GM18508 (cell line): ENCODE data around the gene CYP46A1.
"Not testable (repeated sequence)": the region's sequence is repeated elsewhere in the genome, so short reads cannot be mapped to it uniquely, and the experiment has no call there.

Experiments used
- ATAC-seq: cut with Tn5 transposase; IDR thresholded peaks from one replicate; pipeline ENCODE4 v1.9.1; 2021; ENCODE audit warnings: moderate number of reproducible peaks; ENCODE audit not compliant: insufficient read depth, unreplicated experiment

Gene CYP46A1

DNA sequence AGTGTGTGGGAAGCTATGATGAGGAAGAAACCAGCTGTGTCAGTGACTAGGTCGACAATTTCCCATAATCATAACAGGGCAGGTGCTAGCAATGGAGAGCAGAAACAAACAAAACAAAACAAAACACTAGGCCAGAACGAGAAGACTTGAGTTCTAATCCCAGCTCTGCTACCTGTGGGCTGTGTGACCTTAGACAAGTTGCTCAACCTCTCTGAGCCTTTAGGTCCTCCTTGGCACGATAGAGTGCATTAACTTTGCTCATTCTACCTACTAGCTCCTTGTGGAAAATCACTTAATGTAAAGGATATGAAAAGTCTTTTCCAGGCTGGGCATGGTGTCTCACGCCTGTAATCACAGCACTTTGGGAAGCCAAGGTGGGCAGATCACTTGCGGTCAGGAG, 27.9 kb upstream of the CYP46A1 start:
- no peak for ATAC-seq

DNA sequence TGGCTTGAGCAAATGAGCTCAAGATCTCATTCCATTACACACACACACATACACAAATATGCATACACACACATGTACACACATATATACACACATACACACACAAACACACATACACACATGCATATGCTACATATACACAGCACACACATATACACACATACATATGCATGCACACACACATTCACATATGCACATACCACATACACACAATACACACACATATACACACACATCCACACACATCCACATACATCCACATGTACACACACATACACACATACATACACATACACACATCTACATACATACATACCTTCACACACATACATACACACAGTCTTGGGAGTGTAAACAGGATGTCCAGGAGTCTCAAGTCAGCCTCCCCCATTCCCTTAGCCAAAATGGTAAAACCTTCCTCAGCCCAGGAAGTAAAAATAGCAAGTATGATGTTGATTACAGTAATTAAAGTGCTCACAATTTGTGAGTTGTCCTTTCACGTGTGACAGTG, 26.4 kb upstream of the CYP46A1 start:
- ATAC-seq: no peak

DNA sequence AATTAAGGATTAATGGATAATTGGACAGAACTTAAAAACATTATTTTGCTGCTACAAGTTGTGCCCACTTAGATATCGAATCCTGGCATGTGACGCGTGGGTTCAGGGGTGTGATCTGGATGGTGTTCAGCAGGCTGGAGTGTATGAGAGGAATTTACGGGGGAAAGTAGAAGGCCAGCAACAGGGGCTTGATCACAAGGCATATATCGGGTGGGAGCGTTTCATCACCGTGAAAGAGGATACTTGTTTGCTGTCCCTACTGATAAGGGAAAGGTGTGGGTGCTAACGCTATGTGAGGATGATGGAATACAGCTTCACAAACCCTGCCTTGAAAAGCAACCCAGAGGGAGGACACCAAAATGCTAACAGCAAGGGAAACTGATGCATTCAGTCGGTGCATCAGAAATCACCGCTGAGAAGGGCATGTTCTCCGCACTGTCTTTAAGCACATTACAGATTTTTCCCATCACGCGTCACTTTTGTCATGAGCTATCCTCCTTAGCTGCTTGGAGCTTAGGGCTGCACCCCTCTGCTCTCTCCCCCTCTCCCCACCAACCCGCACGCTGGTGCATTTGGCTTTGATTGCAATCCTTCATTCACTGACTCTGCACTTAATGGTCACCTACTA, 25.8 kb upstream of the CYP46A1 start:
- no peak for ATAC-seq

DNA sequence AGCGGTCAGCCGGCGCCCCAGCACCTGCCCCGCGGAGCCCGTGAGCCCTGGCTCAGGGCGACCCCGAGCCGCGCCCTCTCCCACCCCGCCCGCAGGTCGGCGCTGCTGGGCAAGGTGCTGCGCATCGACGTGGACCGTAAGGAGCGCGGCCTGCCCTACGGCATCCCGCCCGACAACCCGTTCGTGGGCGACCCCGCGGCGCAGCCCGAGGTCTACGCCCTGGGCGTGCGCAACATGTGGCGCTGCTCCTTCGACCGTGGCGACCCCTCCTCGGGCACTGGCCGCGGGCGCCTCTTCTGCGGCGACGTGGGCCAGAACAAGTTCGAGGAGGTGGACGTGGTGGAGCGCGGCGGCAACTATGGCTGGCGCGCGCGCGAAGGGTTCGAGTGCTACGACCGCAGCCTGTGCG, 24.8 kb upstream of the CYP46A1 start:
- ATAC-seq: no peak

DNA sequence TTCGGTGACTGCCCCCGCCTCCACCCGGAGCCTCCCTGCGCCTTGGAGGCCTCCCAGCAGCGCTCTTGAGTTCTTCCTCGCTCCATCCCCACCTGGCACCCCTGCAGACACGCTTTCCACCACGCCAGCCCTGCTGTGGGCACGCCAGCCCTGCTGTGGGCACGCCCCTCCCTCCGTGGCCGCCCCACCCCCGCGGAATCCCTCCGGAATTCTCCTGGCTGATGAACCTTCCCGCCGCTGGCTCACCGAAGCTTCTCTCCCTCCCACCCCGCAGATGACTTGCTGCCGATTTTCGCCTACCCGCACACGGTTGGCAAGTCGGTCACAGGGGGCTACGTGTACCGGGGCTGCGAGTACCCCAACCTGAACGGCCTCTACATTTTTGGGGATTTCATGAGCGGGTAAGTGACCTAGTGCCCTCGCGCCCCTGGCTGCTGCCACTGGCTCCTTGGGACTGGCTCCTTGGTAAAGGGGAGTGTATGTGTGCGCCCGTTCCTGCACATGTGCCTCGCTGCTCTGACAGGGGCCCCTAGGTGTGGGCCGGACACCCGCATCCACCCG, 24.0 kb upstream of the CYP46A1 start:
- ATAC-seq: no peak

- ATAC-seq: no peak
These were observed 23.3 kb upstream of the CYP46A1 start for GRCh38 chr14:99660794-99661193.

DNA sequence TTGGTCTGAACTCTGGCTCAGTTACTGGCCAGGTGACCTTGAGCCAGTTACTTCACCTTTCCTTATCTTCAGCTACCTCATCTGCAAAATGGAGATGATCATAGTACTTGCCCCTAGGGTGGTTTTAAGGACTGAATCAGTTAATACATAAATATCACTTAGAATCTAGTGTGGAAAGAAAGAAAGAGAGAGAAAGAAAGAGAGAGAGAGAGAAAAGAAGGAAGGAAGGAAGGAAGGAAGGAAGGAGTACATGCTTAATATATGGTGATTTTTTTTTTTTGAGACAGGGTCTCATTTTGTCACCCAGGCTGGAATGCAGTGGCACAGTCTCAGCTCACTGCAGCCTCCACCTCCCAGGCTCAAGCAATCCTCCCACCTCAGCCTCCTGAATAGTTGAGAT, 22.9 kb upstream of the CYP46A1 start:
- not testable (repeated sequence) for ATAC-seq

DNA sequence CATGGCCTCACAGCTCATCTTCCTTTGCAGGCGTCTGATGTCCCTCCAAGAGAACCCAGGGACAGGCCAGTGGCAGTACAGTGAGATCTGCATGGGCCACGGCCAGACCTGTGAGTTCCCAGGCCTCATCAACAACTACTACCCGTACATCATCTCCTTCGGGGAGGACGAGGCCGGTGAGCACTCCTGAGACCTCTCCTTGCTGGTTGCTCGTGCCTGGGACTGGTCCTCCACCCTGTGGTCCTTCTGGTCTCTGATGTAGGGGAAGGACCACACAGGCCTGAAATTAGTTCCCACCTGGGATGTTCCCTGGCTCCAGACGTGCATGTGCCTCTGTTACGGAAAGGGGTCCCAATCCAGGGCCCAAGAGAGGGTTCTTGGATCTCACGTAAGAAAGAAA, 21.3 kb upstream of the CYP46A1 start:
- no peak for ATAC-seq

DNA sequence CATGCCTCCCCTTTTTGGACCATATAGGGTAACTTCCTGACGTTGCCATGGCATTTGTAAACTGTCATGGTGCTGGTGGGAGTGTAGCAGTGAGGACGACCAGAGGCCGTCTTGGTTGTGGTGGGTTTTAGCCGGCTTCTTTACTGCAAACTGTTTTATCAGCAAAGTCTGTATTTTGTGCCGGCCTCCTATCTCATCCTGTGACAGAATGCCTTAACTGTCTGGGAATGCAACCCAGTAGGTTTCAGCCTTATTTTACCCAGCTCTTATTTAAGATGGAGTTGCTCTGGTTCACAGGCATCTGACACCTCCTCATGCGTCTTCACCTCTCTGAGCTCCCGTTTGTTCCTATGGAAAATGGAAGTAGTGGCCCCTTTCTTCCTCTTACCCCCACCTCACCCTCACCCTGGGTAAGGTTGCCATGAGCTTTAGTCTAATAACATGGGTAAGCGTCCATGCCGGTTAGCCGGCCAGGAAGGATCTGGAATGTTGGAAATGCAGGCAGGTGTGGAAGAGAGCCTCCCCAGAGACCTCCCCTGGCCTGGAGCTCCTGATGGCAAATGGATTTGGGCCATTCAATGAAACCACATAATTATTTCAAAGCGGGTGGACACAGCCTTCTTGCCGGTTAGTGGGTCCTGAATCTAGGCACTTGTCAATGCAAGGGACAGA, 20.6 kb upstream of the CYP46A1 start:
- ATAC-seq: no peak

GRCh38 chr14:99664058-99664936, 19.8 kb upstream of the CYP46A1 start:
- no peak for ATAC-seq

GRCh38 chr14:99664937-99665273, 19.2 kb upstream of the CYP46A1 start:
- no peak for ATAC-seq

GRCh38 chr14:99666533-99666932, 17.6 kb upstream of the CYP46A1 start:
- no peak for ATAC-seq

DNA sequence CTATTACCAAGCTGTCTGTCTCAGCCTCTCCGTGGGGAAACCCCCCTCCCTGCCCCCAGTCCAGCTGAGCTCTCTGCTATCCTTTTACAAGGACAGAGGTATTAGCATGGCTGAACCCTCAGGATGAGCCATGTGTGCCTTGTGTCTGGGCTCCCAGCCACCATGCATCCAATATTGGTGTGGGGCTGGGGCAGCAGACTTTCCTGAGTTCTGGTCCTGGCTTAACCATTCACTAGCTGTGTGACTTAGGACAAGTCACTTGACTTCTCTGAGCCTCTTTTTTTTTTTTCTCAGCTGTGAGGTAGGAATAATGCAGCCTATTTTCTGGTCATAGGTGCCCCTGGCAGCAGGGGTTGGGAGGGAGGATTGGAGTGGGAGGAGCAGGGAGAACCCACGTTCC, 17.1 kb upstream of the CYP46A1 start:
- ATAC-seq: no peak

- no peak for ATAC-seq
These were observed 16.3 kb upstream of the CYP46A1 start for GRCh38 chr14:99667821-99668220.

DNA sequence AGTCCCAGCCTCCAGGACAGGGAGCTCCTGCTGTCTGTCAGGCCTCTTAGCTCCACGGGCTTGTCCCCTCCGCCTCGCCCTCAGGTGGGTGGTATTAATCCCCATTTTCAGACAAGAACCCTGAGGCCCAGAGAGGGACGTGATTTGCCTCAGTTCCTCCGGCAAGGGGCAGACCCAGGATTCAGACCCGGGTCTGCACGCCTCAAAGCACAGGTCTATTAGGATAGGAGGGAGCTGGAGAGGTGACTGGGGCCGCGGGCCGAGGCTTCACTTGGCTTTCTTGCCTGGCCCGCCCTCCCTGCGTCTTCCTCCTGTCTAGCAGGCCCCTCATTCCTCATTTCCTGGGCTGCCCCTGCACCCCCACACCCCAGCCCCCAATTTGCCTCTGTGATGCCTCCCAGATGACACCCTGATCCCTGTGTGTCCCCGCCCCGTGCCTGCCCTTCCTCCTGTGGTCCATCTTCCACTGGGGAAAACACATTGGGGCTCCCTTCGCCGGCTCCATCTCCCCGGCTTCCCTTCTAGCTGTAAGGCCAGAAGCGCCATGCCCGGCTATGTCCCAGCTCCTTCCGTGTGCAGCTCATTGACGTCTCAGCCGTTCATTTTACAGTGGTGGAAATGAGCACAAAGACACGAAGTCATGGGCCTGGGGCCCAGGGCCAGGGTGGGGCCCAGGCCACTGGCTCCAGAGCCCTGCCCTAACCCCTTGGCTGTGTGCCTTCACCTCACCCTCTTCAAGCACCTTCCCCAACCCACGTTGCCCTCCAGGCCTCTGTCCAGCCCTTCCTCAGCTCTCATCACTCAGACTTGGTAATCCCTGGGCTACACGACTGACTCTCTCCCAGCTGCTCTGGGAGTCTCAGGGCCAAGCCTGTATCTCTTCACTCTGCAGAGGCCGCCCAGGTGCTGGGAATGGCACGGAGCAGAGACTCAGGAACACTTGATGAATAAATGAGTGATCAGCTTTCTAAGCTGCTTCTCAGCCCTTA, 15.5 kb upstream of the CYP46A1 start:
- no peak for ATAC-seq

- ATAC-seq: no peak
These were observed 13.5 kb upstream of the CYP46A1 start for GRCh38 chr14:99670361-99671234.

- ATAC-seq: no peak
These were observed 12.6 kb upstream of the CYP46A1 start for GRCh38 chr14:99671235-99672224.
